HepG2 (cell line): ENCODE measurements around the gene ECHDC1. TPM values are rescaled to one million over a fixed set of nuclear protein-coding genes. Genes with fewer than 3 reads are reported as not detected.

Source experiments
- BORCS8-MEF2B ChIP-seq: sonication (generic); formaldehyde crosslinking; IDR thresholded peaks from 2 replicates; pipeline ENCODE4 v1.8.0; 2022; ENCODE audit warnings: mild to moderate bottlenecking, missing genetic modification reagents
- E2F2 ChIP-seq: sonication (generic); formaldehyde crosslinking; IDR thresholded peaks from 2 replicates; pipeline ENCODE4 v1.4.0; 2020; ENCODE audit warnings: missing genetic modification reagents, borderline replicate concordance
- FOXA3 ChIP-seq: IDR thresholded peaks from 2 replicates; pipeline ENCODE4 v1.6.1; 2016; ENCODE audit warnings: missing genetic modification reagents, missing compliant biosample characterization
- MBNL3 ChIP-seq: fragments of 250-450 bp; sonication (Bioruptor Pico); conservative IDR thresholded peaks from 2 replicates; pipeline ENCODE4 v1.8.0; 2022; ENCODE audit warnings: mild to moderate bottlenecking, inconsistent platforms
- POLR2AphosphoS5 ChIP-seq: IDR thresholded peaks from 2 replicates; pipeline ENCODE4 v1.6.1; 2012; ENCODE audit warnings: low read depth, low read length
- RARG ChIP-seq: sonication (generic); formaldehyde crosslinking; IDR thresholded peaks from 2 replicates; pipeline ENCODE4 v1.4.0; 2020; ENCODE audit warnings: low read depth, mild to moderate bottlenecking, missing genetic modification reagents
- RCOR2 ChIP-seq: IDR thresholded peaks from 2 replicates; pipeline ENCODE4 v1.6.1; 2016; ENCODE audit warnings: missing biosample characterization, missing genetic modification reagents
- REST ChIP-seq, 2 experiments: IDR thresholded peaks; 2 replicates each; pipeline ENCODE4 v1.6.1; 2011 to 2012; ENCODE audit warnings: low read length in 2 of 2, borderline replicate concordance in 1 of 2, low read depth in 1 of 2, mild to moderate bottlenecking in 1 of 2, moderate library complexity in 1 of 2
- SP1 ChIP-seq, 2 experiments: fragments of 450-650 bp in 1 of 2; sonication (generic) in 1 of 2; formaldehyde crosslinking in 1 of 2; IDR thresholded peaks; 2 replicates each; pipeline versions ENCODE4 v1.4.0 to v1.6.1; 2016 to 2020; ENCODE audit warnings: missing genetic modification reagents in 1 of 2
- TRAFD1 ChIP-seq: sonication (generic); formaldehyde crosslinking; IDR thresholded peaks from 2 replicates; pipeline ENCODE4 v1.5.1; 2020; ENCODE audit warnings: missing genetic modification reagents, mild to moderate bottlenecking, borderline replicate concordance
- ZFP90 ChIP-seq: sonication (generic); formaldehyde crosslinking; IDR thresholded peaks from 2 replicates; pipeline ENCODE4 v1.8.0; 2022; ENCODE audit warnings: missing genetic modification reagents, mild to moderate bottlenecking, inconsistent platforms, borderline replicate concordance
- polyA plus RNA-seq, 8 experiments: library from polyadenylated mRNA; depleted of rRNA in 3 of 8; stranded (reverse) in 7 of 8; unstranded in 1 of 8; fragments of >200 nt; fragmentation: Illumina TruSeq in 4 of 8; extraction: Trizol in 4 of 8; gene quantifications; 2 replicates each; pipeline versions ENCODE4 v1.2.1 to v1.2.3, GENCODE V29; 2011 to 2016; ENCODE audit warnings: low read depth in 4 of 8, missing spikeins in 1 of 8, mixed read lengths in 1 of 8; ENCODE audit not compliant: insufficient read depth in 1 of 8
- total RNA-seq, 5 experiments: library from RNA; depleted of rRNA; stranded (reverse); fragments of >200 nt; fragmentation: Illumina TruSeq; extraction: Trizol; gene quantifications; 2 replicates each; pipeline ENCODE4 v1.2.3, GENCODE V29; 2016; ENCODE audit warnings: low read depth in 1 of 5
- TF ChIP-seq, protein P1 (sequence below): sonication (generic); formaldehyde crosslinking; IDR thresholded peaks from 2 replicates; pipeline ENCODE4 v1.8.1; 2023; ENCODE audit warnings: mild to moderate bottlenecking, missing genetic modification reagents
- TF ChIP-seq, protein P2 (sequence below): sonication (generic); formaldehyde crosslinking; IDR thresholded peaks from 2 replicates; pipeline ENCODE4 v1.5.0; 2020; ENCODE audit warnings: missing genetic modification reagents
- TF ChIP-seq, protein P3 (sequence below): sonication (generic); formaldehyde crosslinking; IDR thresholded peaks from 2 replicates; pipeline ENCODE4 v1.8.0; 2022; ENCODE audit warnings: mild to moderate bottlenecking, missing genetic modification reagents; ENCODE audit not compliant: insufficient replicate concordance

ECHDC1 gene
- total and polyA plus RNA-seq, 2 of the 13 experiments (the other 11 are each of a cell fraction or from before 2014, with no cell fraction given) = 32.8 to 98.1 TPM

DNA sequence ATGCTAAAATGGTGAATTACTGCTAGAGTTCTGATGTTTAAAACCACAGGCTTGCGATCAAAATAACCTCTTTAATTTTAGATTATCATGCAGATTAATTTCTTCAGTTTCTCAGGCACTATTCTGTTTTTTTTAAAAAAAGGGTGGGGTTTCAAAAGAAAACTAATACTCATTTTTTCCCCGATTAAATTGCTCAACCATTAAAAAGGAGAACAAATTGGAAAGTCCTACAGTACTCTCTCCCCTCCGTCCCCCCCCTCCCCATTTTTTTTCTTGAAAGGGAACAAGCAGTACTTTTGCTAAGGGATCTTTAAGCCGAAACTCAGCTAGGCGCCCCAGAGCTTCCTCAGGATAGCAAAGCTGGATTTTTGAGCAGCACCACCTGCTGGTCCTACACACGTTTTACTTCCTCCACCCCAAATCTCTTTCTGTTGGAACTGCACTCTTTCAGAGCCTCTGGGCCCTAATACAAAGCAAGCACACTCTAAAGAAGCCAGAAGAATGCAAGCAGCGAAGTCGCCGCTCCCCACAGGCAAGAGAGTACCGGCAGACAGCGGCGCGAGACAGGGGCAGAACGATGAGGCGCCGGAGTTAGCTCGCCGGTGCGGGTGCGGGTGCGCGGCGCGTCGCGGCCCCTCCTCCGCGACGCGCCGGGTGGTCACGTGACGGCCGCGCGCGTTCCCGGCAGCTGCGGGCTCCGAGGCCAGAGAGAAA is 77.1 kb downstream of the ECHDC1 start, which contains the start of gene RNF146 (continued):
- TF ChIP-seq ZFP90 (no peak), SP1 (IDR thresholded peaks at IDR 0.05) (no peak), SP1 (CRISPR knock-in tag; IDR thresholded peaks at IDR 0.05) (no peak), TRAFD1 (CRISPR knock-in tag) (peak; percentile 84; the same call in 1 of the 2 replicates), REST (IDR thresholded peaks at IDR 0.05; ENCODE audit: borderline replicate concordance in 1 of 2, low read depth in 1 of 2, low read length in 2 of 2) (no peak), MBNL3 (no peak), E2F2 (CRISPR knock-in tag) (no peak), FOXA3 (0 out of 2 replicates have a peak, but pooled peaks have one; percentile 22), POLR2AphosphoS5 (no peak), RARG (CRISPR knock-in tag) (no peak), RCOR2 (CRISPR knock-in tag) (no peak), BORCS8-MEF2B (CRISPR knock-in tag) (no peak; the same call in 1 of the 2 replicates)
- TF ChIP-seq, protein P1, sequence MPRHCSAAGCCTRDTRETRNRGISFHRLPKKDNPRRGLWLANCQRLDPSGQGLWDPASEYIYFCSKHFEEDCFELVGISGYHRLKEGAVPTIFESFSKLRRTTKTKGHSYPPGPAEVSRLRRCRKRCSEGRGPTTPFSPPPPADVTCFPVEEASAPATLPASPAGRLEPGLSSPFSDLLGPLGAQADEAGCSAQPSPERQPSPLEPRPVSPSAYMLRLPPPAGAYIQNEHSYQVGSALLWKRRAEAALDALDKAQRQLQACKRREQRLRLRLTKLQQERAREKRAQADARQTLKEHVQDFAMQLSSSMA (CRISPR knock-in tag) = no peak
- TF ChIP-seq, protein P2, sequence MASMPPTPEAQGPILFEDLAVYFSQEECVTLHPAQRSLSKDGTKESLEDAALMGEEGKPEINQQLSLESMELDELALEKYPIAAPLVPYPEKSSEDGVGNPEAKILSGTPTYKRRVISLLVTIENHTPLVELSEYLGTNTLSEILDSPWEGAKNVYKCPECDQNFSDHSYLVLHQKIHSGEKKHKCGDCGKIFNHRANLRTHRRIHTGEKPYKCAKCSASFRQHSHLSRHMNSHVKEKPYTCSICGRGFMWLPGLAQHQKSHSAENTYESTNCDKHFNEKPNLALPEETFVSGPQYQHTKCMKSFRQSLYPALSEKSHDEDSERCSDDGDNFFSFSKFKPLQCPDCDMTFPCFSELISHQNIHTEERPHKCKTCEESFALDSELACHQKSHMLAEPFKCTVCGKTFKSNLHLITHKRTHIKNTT (CRISPR knock-in tag) = no peak
- TF ChIP-seq, protein P3, sequence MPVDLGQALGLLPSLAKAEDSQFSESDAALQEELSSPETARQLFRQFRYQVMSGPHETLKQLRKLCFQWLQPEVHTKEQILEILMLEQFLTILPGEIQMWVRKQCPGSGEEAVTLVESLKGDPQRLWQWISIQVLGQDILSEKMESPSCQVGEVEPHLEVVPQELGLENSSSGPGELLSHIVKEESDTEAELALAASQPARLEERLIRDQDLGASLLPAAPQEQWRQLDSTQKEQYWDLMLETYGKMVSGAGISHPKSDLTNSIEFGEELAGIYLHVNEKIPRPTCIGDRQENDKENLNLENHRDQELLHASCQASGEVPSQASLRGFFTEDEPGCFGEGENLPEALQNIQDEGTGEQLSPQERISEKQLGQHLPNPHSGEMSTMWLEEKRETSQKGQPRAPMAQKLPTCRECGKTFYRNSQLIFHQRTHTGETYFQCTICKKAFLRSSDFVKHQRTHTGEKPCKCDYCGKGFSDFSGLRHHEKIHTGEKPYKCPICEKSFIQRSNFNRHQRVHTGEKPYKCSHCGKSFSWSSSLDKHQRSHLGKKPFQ (CRISPR knock-in tag) = no peak
